ENCODE measurements around the gene COX6A1. TPM values are rescaled to one million over a fixed set of nuclear protein-coding genes. Genes with fewer than 3 reads are reported as not detected.
A peak's percentile ranks its signal among the peaks of the same experiment; 100 is the strongest.

The COX6A1 gene
- total and polyA plus RNA-seq, 5 experiments from 2014 or later, result 131 to 799 (median 683) TPM

DNA sequence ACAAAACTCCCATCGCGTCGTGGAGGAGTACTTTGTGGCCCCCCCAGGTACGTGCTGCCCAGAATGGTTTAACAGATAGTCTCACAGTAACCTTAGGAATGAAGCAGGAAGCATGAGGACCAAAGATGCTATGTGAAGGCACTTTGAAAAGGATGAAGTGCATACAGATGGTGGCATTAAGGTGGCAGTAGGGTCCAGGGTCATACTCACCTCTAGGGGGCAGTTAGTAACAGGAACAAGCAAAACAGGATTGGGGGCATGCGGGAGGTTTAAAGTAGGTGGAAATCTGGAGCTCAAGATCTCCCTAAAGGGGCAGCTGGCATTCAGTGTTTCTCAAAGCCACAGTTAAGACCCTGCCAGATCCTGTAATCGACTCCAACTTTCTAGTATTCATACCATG is 19.2 kb downstream of the COX6A1 start:
- DNase-seq (no peak), ATAC-seq (peak; percentile 41 to 50)
- Mint-ChIP-seq H3K36me3 (peaks cover 0 to 82% (median 7%) of the 10 kb centered on the region in 3 donors), H3K27me3 (no peaks in the 10 kb centered on the region), H3K27ac (peak overlapping the region in 7 of 10 donors; percentile 26 to 90 (median 58)), H3K4me1 (peaks cover 0 to 7% (median 6%) of the 10 kb centered on the region in 4 donors), H3K4me3 (no peak overlapping the region), H3K9me3 (no peaks in the 10 kb centered on the region)
- POLR2A ChIA-PET, result interaction anchor here (0.6 to 0.7 kb wide), 4 partner anchors 28 to 1218 kb away, joined by 3 to 8 read pairs (median 5); no protein-coding TSS in a partner anchor

- H3K9me3 Mint-ChIP-seq, result no peaks in the 10 kb centered on the region
- H3K36me3 Mint-ChIP-seq, result peaks cover 0 to 91% (median 11%) of the 10 kb centered on the region in 3 donors
- peak overlapping the region in 1 of 10 donors; percentile 31 for H3K27ac Mint-ChIP-seq
- DNase-seq (no peak), ATAC-seq (no peak)
- H3K4me3 Mint-ChIP-seq, result no peak overlapping the region
- POLR2A ChIA-PET, result interaction anchor here (1.7 kb wide), 1 partner anchor 16 kb away, joined by 7 read pairs; no protein-coding TSS in a partner anchor
- no peaks in the 10 kb centered on the region for H3K27me3 Mint-ChIP-seq
- H3K4me1 Mint-ChIP-seq, result peaks cover 6 to 12% (median 8%) of the 10 kb centered on the region in 4 donors
These were observed 22.2 kb downstream of the COX6A1 start for GRCh38 chr12:120460157-120460556.

DNA sequence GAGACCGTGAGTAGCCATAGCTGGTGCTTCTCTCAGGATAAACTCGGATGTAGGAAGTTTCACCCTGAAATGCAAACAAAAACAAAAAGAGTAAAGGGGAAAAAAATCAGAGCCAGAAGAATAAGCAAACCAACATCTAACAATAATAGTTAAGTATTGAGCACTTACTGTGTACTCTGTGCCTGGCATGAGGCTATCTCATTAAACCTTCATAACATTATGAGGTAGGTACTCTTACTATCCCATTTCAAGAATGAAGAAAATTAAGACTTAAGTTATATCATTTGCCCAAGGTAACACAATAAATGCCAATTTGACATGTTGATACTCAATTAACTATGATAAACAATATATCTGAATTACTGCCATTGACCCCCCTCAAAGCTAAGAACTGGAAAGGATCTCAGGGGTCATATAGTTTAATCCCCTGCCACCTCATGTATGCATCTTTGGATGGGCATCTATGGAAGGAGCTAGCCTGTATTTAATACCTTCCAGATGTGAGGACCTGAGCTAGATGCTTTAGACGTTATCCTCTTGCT is 24.3 kb downstream of the COX6A1 start:
- H3K4me3 Mint-ChIP-seq, result no peak overlapping the region
- DNase-seq (no peak), ATAC-seq (no peak)
- no peaks in the 10 kb centered on the region for H3K9me3 Mint-ChIP-seq
- peaks cover 0 to 29% (median 25%) of the 10 kb centered on the region in 4 donors for H3K4me1 Mint-ChIP-seq
- H3K27ac Mint-ChIP-seq, result peak overlapping the region in 2 of 10 donors; percentile 59 to 65
- peaks cover 0 to 90% (median 14%) of the 10 kb centered on the region in 3 donors for H3K36me3 Mint-ChIP-seq
- H3K27me3 Mint-ChIP-seq, result no peaks in the 10 kb centered on the region
- POLR2A ChIA-PET, result no interaction called here

DNA sequence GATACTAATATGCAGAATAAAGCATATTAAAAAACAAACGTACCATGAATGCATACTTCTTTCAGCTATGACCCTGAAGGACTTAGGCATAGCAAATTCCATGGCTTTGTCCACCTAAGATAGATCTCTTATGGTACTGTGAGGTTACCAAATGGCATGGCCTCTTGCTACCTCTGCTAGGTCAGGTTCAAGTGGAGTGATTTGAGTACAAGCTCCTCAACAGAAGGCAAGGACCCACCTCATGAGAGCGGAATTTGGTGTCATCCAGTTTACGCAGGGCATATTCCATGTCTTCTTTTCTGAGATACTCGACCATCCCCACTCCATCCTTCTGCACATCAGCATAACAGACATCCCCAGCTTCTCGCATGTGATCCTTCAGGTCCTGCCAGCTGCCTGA is 25.8 kb downstream of the COX6A1 start:
- H3K4me3 Mint-ChIP-seq, result no peak overlapping the region
- no peak for ATAC-seq
- POLR2A ChIA-PET, result interaction anchor here (0.5 kb wide), 1 partner anchor 1066 kb away, joined by 3 read pairs; no protein-coding TSS in a partner anchor

DNA sequence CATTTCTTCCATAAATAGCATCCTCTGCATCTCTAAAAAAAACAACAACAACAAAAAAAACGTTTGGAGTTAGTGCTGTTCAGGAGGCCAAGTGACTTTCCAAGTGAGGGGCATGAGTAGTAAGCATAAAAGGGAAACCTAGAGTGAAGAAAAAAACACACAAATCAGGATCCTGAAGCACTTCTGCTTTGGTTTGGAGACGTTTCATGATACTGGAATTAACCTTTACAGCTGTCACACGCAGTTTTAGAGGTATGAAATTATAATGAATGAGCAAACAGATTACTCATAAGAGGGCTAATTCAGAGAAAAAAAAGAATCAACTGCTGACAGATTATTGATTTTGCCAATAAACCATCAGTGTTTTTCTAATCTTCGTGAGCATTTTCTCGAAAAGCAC is 27.8 kb downstream of the COX6A1 start:
- Mint-ChIP-seq H3K27ac (peak overlapping the region in 4 of 10 donors; percentile 17 to 84 (median 34)), H3K4me3 (peak overlapping the region in 1 of 10 donors; percentile 45)
- no peak for ATAC-seq

More for the DNA sequence above, 25.8 kb downstream of the COX6A1 start:
- Mint-ChIP-seq H3K36me3 (peaks cover 0 to 84% (median 12%) of the 10 kb centered on the region in 3 donors), H3K4me1 (peaks cover 2 to 43% (median 37%) of the 10 kb centered on the region in 4 donors), H3K9me3 (no peaks in the 10 kb centered on the region), H3K27ac (peak overlapping the region in 2 of 10 donors; percentile 19 to 46), H3K27me3 (no peaks in the 10 kb centered on the region)
- DNase-seq, result no peak

DNA sequence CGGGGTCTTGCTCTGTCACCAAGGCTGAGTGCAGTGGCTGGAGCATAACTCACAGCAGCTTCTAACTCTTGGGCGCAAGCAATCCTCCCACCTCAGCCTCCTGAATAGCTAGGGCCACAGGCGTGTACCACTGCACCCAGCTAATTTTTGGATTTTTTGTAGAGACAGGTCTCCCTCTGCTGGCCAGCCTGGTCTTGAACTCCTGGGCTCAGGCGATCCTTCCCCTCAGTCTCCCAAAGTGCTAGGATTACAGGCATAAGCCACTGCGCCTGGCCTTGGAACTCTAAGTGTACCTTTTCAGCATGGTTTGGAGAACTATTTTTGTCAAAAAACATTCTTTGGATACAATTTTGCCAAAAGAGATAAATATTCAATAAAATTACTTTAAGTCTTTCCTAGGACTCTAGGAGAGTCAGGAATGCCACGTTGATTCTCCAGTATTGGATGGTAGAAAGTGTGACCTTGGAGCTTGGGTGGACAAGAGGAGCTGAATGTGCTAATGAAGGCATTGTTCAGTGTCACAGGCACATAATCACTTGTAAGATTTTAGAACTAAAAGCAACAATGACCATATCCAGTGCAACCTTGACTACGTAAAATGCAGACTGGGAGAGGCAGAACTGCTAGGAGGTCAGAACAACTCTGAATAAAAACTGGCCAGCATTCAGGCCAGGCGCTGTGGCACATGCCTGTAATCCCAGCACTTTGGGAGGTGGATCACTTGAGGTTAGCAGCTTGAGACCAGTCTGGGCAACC is 28.8 kb downstream of the COX6A1 start:
- peak overlapping the region in 9 of 10 donors; percentile 11 to 95 (median 32) for H3K4me3 Mint-ChIP-seq

More for the DNA sequence above, 27.8 kb downstream of the COX6A1 start:
- Mint-ChIP-seq H3K36me3 (peaks cover 0 to 64% (median 8%) of the 10 kb centered on the region in 3 donors), H3K27me3 (no peaks in the 10 kb centered on the region), H3K4me1 (peaks cover 6 to 52% (median 46%) of the 10 kb centered on the region in 4 donors), H3K9me3 (no peaks in the 10 kb centered on the region)
- POLR2A ChIA-PET, result interaction anchor here (0.6 to 5.4 kb wide), 7 partner anchors 11 to 265 kb away, joined by 3 to 52 read pairs (median 4); partner anchors contain the start of genes COX6A1, DYNLL1, RPLP0 and SIRT4
- DNase-seq, result no peak

DNA sequence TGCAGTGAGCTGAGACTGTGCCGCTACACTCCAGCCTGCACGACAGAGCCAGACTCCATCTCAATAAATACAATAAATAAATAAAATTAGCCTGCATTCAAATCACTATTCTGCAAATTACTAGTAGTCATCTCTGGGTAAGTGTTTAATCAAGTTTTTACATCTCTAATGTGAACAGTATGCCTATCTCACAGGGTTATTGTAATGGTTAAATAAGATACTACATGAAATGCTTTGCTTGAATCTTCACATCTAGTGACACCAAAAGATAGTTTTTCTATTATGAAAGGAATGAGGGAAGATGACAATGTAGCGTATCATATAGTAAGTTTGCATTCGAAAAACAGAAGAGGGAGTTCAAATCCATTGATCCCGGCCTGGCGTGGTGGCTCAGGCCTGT is 29.5 kb downstream of the COX6A1 start:
- H3K4me3 Mint-ChIP-seq, result peak overlapping the region; percentile 86 to 95 (median 92)
- H3K27ac Mint-ChIP-seq, result peak overlapping the region; percentile 27 to 95 (median 79)
- POLR2A ChIA-PET, result interaction anchor here (0.7 to 5.4 kb wide), 5 partner anchors 14 to 175 kb away, joined by 4 to 52 read pairs (median 14); partner anchors contain the start of genes DYNLL1, RNU4-1 and RNU4-2
- peaks cover 0 to 51% (median 8%) of the 10 kb centered on the region in 3 donors for H3K36me3 Mint-ChIP-seq
- H3K9me3 Mint-ChIP-seq, result no peaks in the 10 kb centered on the region
- H3K27me3 Mint-ChIP-seq, result no peaks in the 10 kb centered on the region
- ATAC-seq, result no peak
- no peak for DNase-seq
- H3K4me1 Mint-ChIP-seq, result peaks cover 6 to 61% (median 52%) of the 10 kb centered on the region in 4 donors

More for the DNA sequence above, 28.8 kb downstream of the COX6A1 start:
- DNase-seq, result peak in 9 of 10 donors; percentile 17 to 43 (median 37)
- Mint-ChIP-seq H3K36me3 (peaks cover 0 to 58% (median 8%) of the 10 kb centered on the region in 3 donors), H3K4me1 (peaks cover 6 to 56% (median 51%) of the 10 kb centered on the region in 4 donors), H3K27me3 (no peaks in the 10 kb centered on the region), H3K9me3 (no peaks in the 10 kb centered on the region), H3K27ac (peak overlapping the region in 4 of 10 donors; percentile 33 to 68 (median 54))
- POLR2A ChIA-PET, result interaction anchor here (0.9 to 5.4 kb wide), 4 partner anchors 29 to 266 kb away, joined by 3 to 52 read pairs (median 6); partner anchors contain the start of genes COX6A1, DYNLL1, RPLP0 and SIRT4
- no peak for ATAC-seq

DNA sequence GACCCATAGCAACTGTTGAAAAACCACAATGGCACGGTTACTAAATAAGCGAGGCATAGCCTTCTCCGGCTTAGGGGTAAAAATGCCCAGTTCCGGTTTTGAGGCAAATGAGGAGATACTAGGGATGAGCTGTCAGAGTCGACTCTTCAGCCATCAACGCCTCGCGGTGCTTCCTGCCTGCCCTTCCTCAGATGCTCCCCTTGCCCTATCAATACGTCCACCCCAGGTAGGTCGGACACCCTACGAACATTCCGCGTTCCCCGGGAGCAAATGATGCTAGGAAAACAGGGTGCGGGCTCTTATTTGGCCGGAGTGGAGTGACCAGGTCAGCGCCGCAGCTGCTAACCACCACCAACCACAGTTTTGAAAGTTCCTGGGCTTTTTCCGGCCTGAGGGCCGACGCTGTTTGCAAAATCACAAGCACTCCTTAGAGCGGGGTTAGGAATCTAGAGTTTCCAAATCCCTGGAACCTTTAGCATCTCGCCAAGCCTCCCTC is 30.5 kb downstream of the COX6A1 start:
- DNase-seq (no peak), ATAC-seq (no peak)
- Mint-ChIP-seq H3K27ac (peak overlapping the region; percentile 85 to 95 (median 91)), H3K27me3 (no peaks in the 10 kb centered on the region), H3K4me1 (peaks cover 6 to 61% (median 58%) of the 10 kb centered on the region in 4 donors), H3K4me3 (peak overlapping the region; percentile 86 to 95 (median 92)), H3K36me3 (peaks cover 0 to 42% (median 4%) of the 10 kb centered on the region in 3 donors), H3K9me3 (no peaks in the 10 kb centered on the region)
- POLR2A ChIA-PET, result interaction anchor here (0.9 to 5.4 kb wide), 11 partner anchors 9 to 176 kb away, joined by 3 to 52 read pairs (median 8); partner anchors contain the start of genes COX6A1, DYNLL1, GATC and POP5

DNA sequence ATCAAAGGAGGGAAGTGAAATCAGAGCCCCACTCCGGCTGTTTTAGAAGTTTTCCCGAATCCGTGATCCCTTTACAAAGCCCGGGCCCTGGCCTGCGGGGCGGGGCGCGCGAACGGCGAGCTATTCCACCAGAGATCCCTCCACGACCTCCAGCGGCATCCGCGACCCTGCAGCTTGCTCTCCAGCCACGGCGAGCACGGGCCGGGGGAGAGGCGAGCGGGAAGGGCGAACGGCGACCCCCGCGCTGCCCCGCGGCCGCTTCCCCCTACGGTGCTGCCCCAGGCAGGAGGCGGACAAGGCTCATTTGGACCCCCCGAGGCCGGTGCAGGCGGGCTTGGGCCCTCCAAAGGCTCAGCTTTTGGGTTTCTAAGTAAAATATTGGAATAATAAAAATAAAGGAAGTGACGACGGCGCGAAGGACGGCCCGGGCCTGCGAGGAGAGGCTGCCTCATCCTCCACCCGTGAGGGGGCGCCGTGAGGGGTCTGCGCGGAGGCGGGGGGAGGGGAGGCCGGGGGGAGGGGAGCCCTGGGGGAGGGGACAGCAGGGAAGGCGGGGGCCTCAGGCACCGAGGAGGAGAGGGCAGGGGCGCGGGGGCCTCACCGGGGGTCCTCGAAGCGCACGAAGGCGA is 31.0 kb downstream of the COX6A1 start:
- Mint-ChIP-seq H3K36me3 (peaks cover 0 to 36% (median 4%) of the 10 kb centered on the region in 3 donors), H3K4me1 (peaks cover 6 to 61% (median 57%) of the 10 kb centered on the region in 4 donors)

DNA sequence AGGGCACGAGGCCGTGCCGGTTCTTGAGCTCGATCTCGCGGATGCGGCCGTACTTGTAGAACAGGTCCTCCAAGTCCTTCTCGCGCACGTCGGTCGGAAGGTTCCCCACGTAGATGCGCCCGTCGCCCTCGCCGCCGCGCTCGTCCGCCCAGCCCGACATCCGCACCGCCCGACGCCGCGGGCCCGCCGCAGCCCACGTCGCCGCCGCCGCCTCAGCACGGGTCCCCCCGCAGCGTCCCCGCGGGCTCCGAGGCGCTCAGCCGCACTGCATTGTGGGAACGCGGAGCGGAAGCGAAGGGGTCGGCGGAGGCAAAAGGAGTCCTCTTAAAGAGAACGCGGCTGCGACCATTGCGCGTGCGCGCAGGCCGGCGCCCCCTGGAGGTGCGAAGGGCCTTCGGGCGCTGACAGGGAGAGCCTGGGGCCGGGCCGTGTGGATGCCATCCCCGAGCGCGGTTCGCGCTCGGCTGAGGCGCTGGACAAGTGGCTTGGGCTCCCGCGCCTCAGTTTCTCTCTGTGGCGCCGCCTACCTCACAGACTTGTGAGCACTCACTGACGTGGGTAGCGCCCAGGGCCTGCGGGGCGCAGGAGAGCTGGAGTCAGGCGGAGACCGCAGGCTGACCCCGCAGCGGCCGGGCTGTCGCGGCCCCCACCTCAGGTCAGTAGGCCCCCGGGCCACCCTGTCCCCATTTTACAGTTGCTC is 31.7 kb downstream of the COX6A1 start, which contains the start of gene SRSF9:
Gene SRSF9, minus strand, starts transcription at position 299 of the 700 bp plus-strand sequence. Its CDS starts 139 bp downstream, at position 160.
- peak; percentile 91 to 92 for ATAC-seq
- peak; percentile 93 to 98 (median 97) for DNase-seq
- POLR2A ChIA-PET, result interaction anchor here (0.6 to 5.4 kb wide), 13 partner anchors 10 to 177 kb away, joined by 3 to 52 read pairs (median 6); partner anchors contain the start of genes COQ5, DYNLL1, GATC and POP5
- peak within 1 kb of the TSS; percentile 86 to 95 (median 92) for H3K4me3 Mint-ChIP-seq
- H3K36me3 Mint-ChIP-seq, result peaks cover 0 to 30% (median 4%) of the 10 kb centered on the region in 3 donors
- peak within 1 kb of the TSS; percentile 85 to 95 (median 92) for H3K27ac Mint-ChIP-seq
- no peaks in the 10 kb centered on the region for H3K27me3 Mint-ChIP-seq
- peaks cover 6 to 60% (median 56%) of the 10 kb centered on the region in 4 donors for H3K4me1 Mint-ChIP-seq
- H3K9me3 Mint-ChIP-seq, result no peaks in the 10 kb centered on the region

More for the DNA sequence above, 31.0 kb downstream of the COX6A1 start:
- Mint-ChIP-seq H3K4me3 (peak overlapping the region; percentile 86 to 95 (median 92)), H3K27ac (peak overlapping the region; percentile 85 to 95 (median 91)), H3K27me3 (no peaks in the 10 kb centered on the region), H3K9me3 (no peaks in the 10 kb centered on the region)
- peak; percentile 48 to 56 for ATAC-seq
- DNase-seq, result peak in 5 of 10 donors; percentile 19 to 78 (median 53)
- POLR2A ChIA-PET, result interaction anchor here (0.6 to 5.4 kb wide), 15 partner anchors 10 to 177 kb away, joined by 3 to 52 read pairs (median 5); partner anchors contain the start of genes COQ5, COX6A1, DYNLL1 and GATC
